DOHH2 (cell line): ENCODE results near the gene TMEM140.

Experiments used
- H3F3A ChIP-seq: fragments of 200-600 bp; sonication (generic), shearing (Covaris generic); 2 replicates; pipeline ENCODE4 v1.6.0; 2016; ENCODE audit warnings: antibody characterized with exemption, mild to moderate bottlenecking; ENCODE audit not compliant: control insufficient read depth, insufficient read depth
- H3K27ac ChIP-seq: fragments of 200-600 bp; sonication (generic); 2 replicates; pipeline ENCODE4 v1.5.1; 2014; ENCODE audit warnings: low read depth, mild to moderate bottlenecking, low read length, moderate library complexity
- H3K27me3 ChIP-seq: fragments of 200-600 bp; sonication (generic); 2 replicates; pipeline ENCODE4 v1.6.1; 2014; ENCODE audit warnings: mild to moderate bottlenecking, low read length, mixed read lengths; ENCODE audit not compliant: control insufficient read depth
- H3K36me3 ChIP-seq: fragments of 200-600 bp; sonication (generic); 2 replicates; pipeline ENCODE4 v1.6.1; 2014; ENCODE audit warnings: mild to moderate bottlenecking, low read length, moderate library complexity, mixed read lengths; ENCODE audit not compliant: control insufficient read depth
- H3K4me1 ChIP-seq: fragments of 200-600 bp; sonication (generic); 2 replicates; pipeline ENCODE4 v1.6.1; 2014; ENCODE audit warnings: mild to moderate bottlenecking, low read length, mixed read lengths; ENCODE audit not compliant: control insufficient read depth
- H3K4me2 ChIP-seq: fragments of 200-600 bp; sonication (generic); 2 replicates; pipeline ENCODE4 v1.6.0; 2014; ENCODE audit warnings: mild to moderate bottlenecking, low read length, moderate library complexity
- H3K4me3 ChIP-seq: fragments of 200-600 bp; sonication (generic); 2 replicates; pipeline ENCODE4 v1.5.1; 2014; ENCODE audit warnings: mild to moderate bottlenecking, low read length, mixed read lengths
- H3K79me2 ChIP-seq: fragments of 200-600 bp; sonication (generic); 2 replicates; pipeline ENCODE4 v1.6.1; 2014; ENCODE audit warnings: mild to moderate bottlenecking, low read length, mixed read lengths; ENCODE audit not compliant: control insufficient read depth
- H3K9me2 ChIP-seq: fragments of 200-600 bp; sonication (generic); replicated peaks from 2 replicates; pipeline ENCODE4 v1.6.1; 2014; ENCODE audit warnings: mild to moderate bottlenecking, low read length, mixed read lengths; ENCODE audit not compliant: control insufficient read depth
- H3K9me3 ChIP-seq: fragments of 200-600 bp; sonication (generic); 2 replicates; pipeline ENCODE4 v1.6.1; 2014; ENCODE audit warnings: antibody characterized with exemption, low read length, mixed read lengths; ENCODE audit not compliant: control insufficient read depth, insufficient read depth
- H4K20me1 ChIP-seq: fragments of 200-600 bp; sonication (generic); 2 replicates; pipeline ENCODE4 v1.6.0; 2014; ENCODE audit warnings: low read depth, mild to moderate bottlenecking, antibody characterized with exemption, low read length, moderate library complexity; ENCODE audit not compliant: control insufficient read depth, insufficient read depth
- EZH2phosphoT487 ChIP-seq: fragments of 200-600 bp; sonication (generic); IDR thresholded peaks from 2 replicates; pipeline ENCODE4 v1.6.1; 2017; ENCODE audit warnings: borderline replicate concordance, mild to moderate bottlenecking, antibody characterized with exemption, low read length, moderate library complexity, mixed read lengths
- TF ChIP-seq, protein P1 (sequence below): fragments of 200-600 bp; sonication (generic); IDR thresholded peaks from one replicate; pipeline ENCODE4 v1.5.1; 2014; ENCODE audit warnings: antibody characterized with exemption, mild to moderate bottlenecking, low read depth, low read length; ENCODE audit not compliant: poor library complexity, severe bottlenecking

The TMEM140 gene

DNA sequence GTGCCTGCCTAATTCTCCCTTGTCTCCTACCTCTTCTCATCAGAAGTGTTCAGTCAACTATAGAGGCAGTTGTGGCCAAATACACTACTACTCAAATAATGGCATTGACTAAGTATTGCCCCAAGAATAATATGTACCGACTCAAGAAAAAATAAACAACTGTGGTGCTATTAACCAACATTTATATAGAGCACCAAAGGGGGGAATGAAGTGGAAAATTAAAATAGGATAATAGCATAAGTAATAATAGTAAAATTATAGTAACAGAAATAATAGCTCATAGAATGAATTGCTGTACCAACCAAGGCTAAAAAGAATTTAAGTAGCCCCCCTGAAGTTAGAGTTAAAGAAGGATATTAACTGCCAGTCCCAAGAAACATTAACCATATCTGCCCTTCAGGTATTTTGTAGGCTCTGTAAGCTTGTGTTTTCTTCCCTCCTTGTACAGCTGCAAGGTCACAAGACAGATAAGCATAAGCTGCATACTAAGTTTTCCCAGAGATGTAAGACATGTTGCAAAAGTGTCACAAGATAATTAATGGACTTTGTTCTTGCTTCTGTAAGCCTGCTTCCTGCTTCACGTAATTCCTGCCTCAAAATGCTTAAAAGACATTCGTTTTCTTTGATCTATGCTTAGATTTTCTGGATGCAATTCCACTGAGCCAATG is 33.5 kb downstream of the TMEM140 start:
- Histone ChIP-seq H3K4me3 (no peak overlapping the region), H3K27ac (no peak overlapping the region), H3K9me2 (no peaks in the 10 kb centered on the region), H3K27me3 (no peaks in the 10 kb centered on the region), H3K4me1 (no peaks in the 10 kb centered on the region), H3F3A (no peaks in the 10 kb centered on the region), H3K36me3 (peaks cover 97% of the 10 kb centered on the region), H3K79me2 (peaks cover 21% of the 10 kb centered on the region), H3K9me3 (peaks cover 39% of the 10 kb centered on the region), H4K20me1 (no peaks in the 10 kb centered on the region), H3K4me2 (no peak overlapping the region)
- TF ChIP-seq EZH2phosphoT487, result no peak
- TF ChIP-seq, protein P1, sequence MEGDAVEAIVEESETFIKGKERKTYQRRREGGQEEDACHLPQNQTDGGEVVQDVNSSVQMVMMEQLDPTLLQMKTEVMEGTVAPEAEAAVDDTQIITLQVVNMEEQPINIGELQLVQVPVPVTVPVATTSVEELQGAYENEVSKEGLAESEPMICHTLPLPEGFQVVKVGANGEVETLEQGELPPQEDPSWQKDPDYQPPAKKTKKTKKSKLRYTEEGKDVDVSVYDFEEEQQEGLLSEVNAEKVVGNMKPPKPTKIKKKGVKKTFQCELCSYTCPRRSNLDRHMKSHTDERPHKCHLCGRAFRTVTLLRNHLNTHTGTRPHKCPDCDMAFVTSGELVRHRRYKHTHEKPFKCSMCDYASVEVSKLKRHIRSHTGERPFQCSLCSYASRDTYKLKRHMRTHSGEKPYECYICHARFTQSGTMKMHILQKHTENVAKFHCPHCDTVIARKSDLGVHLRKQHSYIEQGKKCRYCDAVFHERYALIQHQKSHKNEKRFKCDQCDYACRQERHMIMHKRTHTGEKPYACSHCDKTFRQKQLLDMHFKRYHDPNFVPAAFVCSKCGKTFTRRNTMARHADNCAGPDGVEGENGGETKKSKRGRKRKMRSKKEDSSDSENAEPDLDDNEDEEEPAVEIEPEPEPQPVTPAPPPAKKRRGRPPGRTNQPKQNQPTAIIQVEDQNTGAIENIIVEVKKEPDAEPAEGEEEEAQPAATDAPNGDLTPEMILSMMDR, result no peak

DNA sequence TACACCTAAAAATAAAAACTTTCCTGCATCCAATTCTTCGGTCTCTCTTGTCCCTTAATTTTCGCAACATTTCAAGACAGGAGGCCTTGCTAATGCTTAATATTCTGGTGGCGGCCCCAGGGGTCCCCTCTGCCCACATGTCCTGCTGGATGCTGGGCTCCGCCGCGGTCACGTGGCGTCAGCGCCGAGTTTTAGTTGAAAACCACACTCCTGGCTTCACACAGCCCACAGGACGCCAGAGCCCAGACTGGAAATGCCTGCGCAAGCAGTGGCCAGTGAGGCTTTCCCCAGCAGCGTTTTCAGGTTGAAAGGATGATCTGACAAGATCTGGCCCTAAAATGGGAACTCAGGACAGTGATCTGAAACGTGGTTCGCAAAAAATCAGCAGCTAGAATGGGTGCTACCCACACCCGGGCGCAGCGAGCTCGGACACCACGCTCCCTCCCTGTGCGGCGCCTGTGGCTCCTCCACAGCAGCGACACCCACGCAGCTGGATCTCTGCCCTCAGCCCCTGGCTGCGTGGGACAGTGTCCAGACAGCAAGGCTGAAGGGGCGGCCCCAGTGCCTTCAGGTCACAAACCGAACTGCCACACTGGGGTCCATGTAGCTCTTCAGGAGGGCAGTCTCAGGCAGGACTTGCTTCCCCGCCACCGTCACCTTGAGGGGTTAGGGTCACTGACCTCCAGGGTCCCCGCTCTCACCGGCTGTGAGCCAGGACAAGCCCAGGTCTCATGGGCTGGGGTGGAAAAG is 34.2 kb downstream of the TMEM140 start:
- Histone ChIP-seq H3F3A (no peaks in the 10 kb centered on the region), H3K27ac (no peak overlapping the region), H3K4me2 (no peak overlapping the region), H3K27me3 (no peaks in the 10 kb centered on the region), H3K4me1 (no peaks in the 10 kb centered on the region), H3K4me3 (no peak overlapping the region), H3K9me2 (no peaks in the 10 kb centered on the region), H3K9me3 (peaks cover 39% of the 10 kb centered on the region), H3K79me2 (peaks cover 14% of the 10 kb centered on the region), H4K20me1 (no peaks in the 10 kb centered on the region), H3K36me3 (peaks cover 93% of the 10 kb centered on the region)
- no peak for TF ChIP-seq EZH2phosphoT487
- TF ChIP-seq, protein P1, result no peak

DNA sequence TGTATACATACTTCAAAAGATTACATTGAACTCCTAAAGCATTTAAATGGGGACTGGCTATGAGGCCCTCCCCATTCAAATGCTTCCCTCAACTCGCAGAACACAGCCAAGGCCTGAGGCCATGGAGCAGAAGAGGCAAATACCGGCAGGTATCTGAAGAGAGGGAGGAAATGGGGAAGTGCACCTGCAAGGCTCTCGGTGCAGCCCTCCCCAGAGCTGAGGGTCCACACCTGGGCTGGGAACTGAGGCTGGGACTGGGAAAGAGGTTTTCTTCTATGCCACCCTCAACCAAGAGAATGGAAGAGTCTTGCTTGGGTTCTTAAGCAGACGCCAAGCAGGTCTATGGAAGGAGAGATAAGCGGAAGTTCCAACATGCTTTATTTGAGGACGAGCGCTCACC is 35.6 kb downstream of the TMEM140 start:
- Histone ChIP-seq H3K79me2 (peaks cover under 1% of the 10 kb centered on the region; the same call in 1 of the 2 replicates), H3F3A (no peaks in the 10 kb centered on the region), H3K27ac (no peak overlapping the region), H3K4me2 (no peak overlapping the region), H3K27me3 (no peaks in the 10 kb centered on the region), H3K9me3 (peaks cover 36% of the 10 kb centered on the region), H3K4me1 (no peaks in the 10 kb centered on the region), H4K20me1 (no peaks in the 10 kb centered on the region), H3K36me3 (peaks cover 83% of the 10 kb centered on the region), H3K4me3 (no peak overlapping the region), H3K9me2 (no peaks in the 10 kb centered on the region)
- no peak for TF ChIP-seq EZH2phosphoT487
- TF ChIP-seq, protein P1, result no peak
